IMR-90 (cell line): ENCODE results near the gene TSPYL4. TPM values are rescaled to one million over a fixed set of nuclear protein-coding genes. Genes with fewer than 3 reads are reported as not detected.
A peak's percentile ranks its signal among the peaks of the same experiment; 100 is the strongest.

ENCODE experiments used
- ATAC-seq: fragments of 200-7000 bp; cut with Tn5 transposase; 2 replicates; pipeline ENCODE4 v1.9.1; 2020; ENCODE audit warnings: low read depth, mild to moderate bottlenecking, moderate library complexity
- BruUV-seq: library from RNA; stranded (reverse); fragments of 400-500 nt; replicated peaks from 2 replicates; lab custom pipeline; 2021; lab: Mats Ljungman, UMichigan
- CTCF ChIA-PET: fragments of 300-600 bp; formaldehyde crosslinking; extraction: SDS; loops from one replicate; lab custom pipeline; 2021; ENCODE audit warnings: antibody characterized with exemption; lab: Yijun Ruan, JAX
- POLR2A ChIA-PET: fragments of 300-600 bp; sonication (Branson Sonifier 250); formaldehyde crosslinking; loops from one replicate; lab custom pipeline; 2022; ENCODE audit warnings: antibody characterized with exemption; ENCODE audit not compliant: unreplicated experiment; lab: Charles Lee
- DNase-seq: peaks from one replicate; pipeline ENCODE4 v3.0.0; 2013
- H2AFZ ChIP-seq: replicated peaks from 2 replicates; pipeline ENCODE3; 2013; ENCODE audit warnings: low read length, mild to moderate bottlenecking; ENCODE audit not compliant: poor library complexity
- H2AK5ac ChIP-seq: 2 replicates; pipeline ENCODE4 v1.6.1; 2013; ENCODE audit warnings: low read depth, low read length, inconsistent platforms
- H2AK9ac ChIP-seq: replicated peaks from 2 replicates; pipeline ENCODE3; 2013; ENCODE audit warnings: mild to moderate bottlenecking, low read depth, low read length, moderate library complexity; ENCODE audit not compliant: poor library complexity
- H2BK120ac ChIP-seq: 2 replicates; pipeline ENCODE4 v1.6.1; 2013; ENCODE audit warnings: low read depth, low read length, inconsistent platforms
- H2BK15ac ChIP-seq: 3 replicates; pipeline ENCODE4 v1.6.1; 2013; ENCODE audit warnings: low read depth, low read length, inconsistent platforms
- H2BK20ac ChIP-seq: 2 replicates; pipeline ENCODE4 v1.6.1; 2013; ENCODE audit warnings: low read depth, mild to moderate bottlenecking, inconsistent platforms, low read length, moderate library complexity
- H2BK5ac ChIP-seq: 2 replicates; pipeline ENCODE4 v1.6.1; 2013; ENCODE audit warnings: mild to moderate bottlenecking, low read depth, low read length, inconsistent platforms; ENCODE audit not compliant: poor library complexity, severe bottlenecking
- H3K14ac ChIP-seq: replicated peaks from 2 replicates; pipeline ENCODE4 v1.6.1; 2013; ENCODE audit warnings: low read depth, low read length, inconsistent platforms
- H3K18ac ChIP-seq: 2 replicates; pipeline ENCODE4 v1.6.1; 2013; ENCODE audit warnings: low read depth, low read length, control low read depth
- H3K23ac ChIP-seq: 2 replicates; pipeline ENCODE4 v1.6.1; 2013; ENCODE audit warnings: low read depth, low read length, inconsistent platforms
- H3K27ac ChIP-seq: 2 replicates; pipeline ENCODE4 v1.5.1; 2013; ENCODE audit warnings: mild to moderate bottlenecking, control low read depth, low read length; ENCODE audit not compliant: insufficient read depth
- H3K27me3 ChIP-seq: 2 replicates; pipeline ENCODE4 v1.6.1; 2013; ENCODE audit warnings: low read length; ENCODE audit not compliant: control insufficient read depth, insufficient read depth
- H3K36me3 ChIP-seq: 2 replicates; pipeline ENCODE4 v1.6.1; 2013; ENCODE audit warnings: low read length, mixed read lengths; ENCODE audit not compliant: control insufficient read depth, insufficient read depth
- H3K4ac ChIP-seq: 2 replicates; pipeline ENCODE4 v1.6.1; 2013; ENCODE audit warnings: low read depth, low read length, inconsistent platforms
- H3K4me1 ChIP-seq: 2 replicates; pipeline ENCODE4 v1.6.1; 2013; ENCODE audit warnings: low read length, mixed read lengths; ENCODE audit not compliant: control insufficient read depth, insufficient read depth
- H3K4me2 ChIP-seq: 2 replicates; pipeline ENCODE4 v1.6.1; 2013; ENCODE audit warnings: low read depth, mild to moderate bottlenecking, control low read depth, low read length, moderate library complexity
- H3K4me3 ChIP-seq: 2 replicates; pipeline ENCODE4 v1.5.1; 2013; ENCODE audit warnings: low read depth, mild to moderate bottlenecking, control low read depth, low read length, moderate library complexity; ENCODE audit not compliant: insufficient read depth
- H3K56ac ChIP-seq: 2 replicates; pipeline ENCODE4 v1.6.1; 2013; ENCODE audit warnings: low read length, inconsistent platforms; ENCODE audit not compliant: insufficient read depth; ENCODE audit errors: extremely low read depth
- H3K79me1 ChIP-seq, 2 experiments: 2 replicates each; pipeline ENCODE4 v1.6.1; 2013; ENCODE audit warnings: low read length in 2 of 2, inconsistent platforms in 1 of 2, low read depth in 1 of 2
- H3K9ac ChIP-seq: 2 replicates; pipeline ENCODE4 v1.6.1; 2013; ENCODE audit warnings: low read depth, low read length, control low read depth
- H3K9me1 ChIP-seq: 2 replicates; pipeline ENCODE4 v1.6.1; 2013; ENCODE audit warnings: low read length, inconsistent platforms; ENCODE audit not compliant: insufficient read depth
- H3K9me3 ChIP-seq: 2 replicates; pipeline ENCODE4 v1.6.1; 2013; ENCODE audit warnings: low read length; ENCODE audit not compliant: control insufficient read depth, insufficient read depth
- H4K20me1 ChIP-seq: 2 replicates; pipeline ENCODE4 v1.6.1; 2013; ENCODE audit warnings: low read length, inconsistent platforms; ENCODE audit not compliant: insufficient read depth
- H4K5ac ChIP-seq: 2 replicates; pipeline ENCODE4 v1.6.1; 2013; ENCODE audit warnings: mild to moderate bottlenecking, low read depth, low read length, control low read depth
- H4K8ac ChIP-seq, 2 experiments: 2 replicates each; pipeline ENCODE4 v1.6.1; 2013; ENCODE audit warnings: low read depth in 2 of 2, low read length in 2 of 2, control low read depth in 1 of 2, inconsistent platforms in 1 of 2
- H4K91ac ChIP-seq: 2 replicates; pipeline ENCODE4 v1.6.1; 2013; ENCODE audit warnings: low read depth, low read length, inconsistent platforms; ENCODE audit not compliant: insufficient read depth
- CEBPB ChIP-seq: IDR thresholded peaks from 2 replicates; pipeline ENCODE4 v1.6.1; 2012; ENCODE audit warnings: low read depth, low read length, improper control_type of control experiment
- ELK1 ChIP-seq: fragments of 150-350 bp; IDR thresholded peaks from 2 replicates; pipeline ENCODE4 v1.6.1; 2016; ENCODE audit warnings: low read depth, mild to moderate bottlenecking, low read length, moderate library complexity, borderline replicate concordance
- MAFK ChIP-seq: IDR thresholded peaks from 2 replicates; pipeline ENCODE4 v1.6.1; 2012; ENCODE audit warnings: low read depth, low read length, improper control_type of control experiment
- POLR2A ChIP-seq: IDR thresholded peaks from 2 replicates; pipeline ENCODE4 v1.6.1; 2012; ENCODE audit warnings: mild to moderate bottlenecking, low read depth, low read length
- WGBS, 2 experiments: methylation state at CpG; one replicate each; pipeline versions ENCODE4 v1.1.5 to v1.1.7; 2013; ENCODE audit warnings: missing lambda C conversion rate in 2 of 2; ENCODE audit not compliant: insufficient read length in 1 of 2; ENCODE audit errors: extremely low coverage in 2 of 2; 5-methylcytosine and 5-hydroxymethylcytosine counted together
- dilution Hi-C: fragments of 300-500 bp; cut with HindIII; formaldehyde crosslinking; loops from one replicate; pipeline ENCODE4 v1.14.3; 2018; ENCODE audit warnings: low sequenced_read_pairs; ENCODE audit not compliant: unreplicated experiment
- in situ Hi-C: fragments of 300-500 bp; cut with MboI; formaldehyde crosslinking; loops from 3 replicates; pipeline ENCODE4 v1.14.3; 2019; ENCODE audit warnings: low sequenced_read_pairs, inconsistent platforms, mixed read lengths
- intact Hi-C: fragments of 100-400 bp; cut with micrococcal nuclease; formaldehyde crosslinking; loops from 2 replicates; pipeline ENCODE4 v1.10.0; 2022
- polyA plus RNA-seq, 3 experiments: library from polyadenylated mRNA; depleted of rRNA; stranded (reverse); fragments of >200 nt; gene quantifications; 2 replicates each; pipeline ENCODE4 v1.2.3, GENCODE V29; 2012; ENCODE audit warnings: low replicate concordance in 1 of 3
- total RNA-seq: library from RNA; depleted of rRNA; stranded (reverse); fragments of >200 nt; gene quantifications from 2 replicates; pipeline ENCODE4 v1.2.3, GENCODE V29; 2012; rRNA removed

Gene TSPYL4
- total and polyA plus RNA-seq, 2 of the 4 experiments (the other 2 are of a cell fraction), result 22.0 to 29.9 TPM

DNA sequence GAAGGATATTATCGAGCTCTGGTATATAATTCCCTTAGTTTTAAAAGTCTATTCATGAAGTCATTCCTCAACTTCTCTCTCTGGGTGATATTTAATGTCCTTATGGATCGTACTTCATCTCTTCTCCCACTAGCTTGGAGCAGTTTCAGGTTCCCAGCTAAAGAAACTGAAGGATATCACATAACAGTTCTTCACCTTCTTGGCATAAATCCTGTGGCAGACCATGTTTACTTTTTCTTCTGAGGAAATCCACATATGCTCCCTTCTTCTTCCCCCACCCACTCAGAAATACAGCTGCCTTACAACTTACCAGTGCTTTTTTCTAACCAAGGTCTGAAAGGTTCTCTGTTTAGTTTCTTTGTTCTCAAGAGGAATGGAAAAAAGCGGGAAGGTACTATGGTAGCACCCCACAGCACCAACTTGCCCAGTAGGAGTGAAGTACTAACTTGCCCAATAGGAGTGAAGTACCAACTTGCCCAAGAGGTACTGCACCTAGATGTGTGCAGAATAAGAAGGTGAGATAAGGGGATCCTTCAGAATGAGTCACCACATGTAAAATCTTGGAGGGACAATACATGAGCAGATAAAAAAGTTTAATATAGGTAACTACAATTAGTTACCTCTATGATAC, 53.1 kb downstream of the TSPYL4 start:
- Histone ChIP-seq H3K4ac (no peak overlapping the region), H3K27ac (no peak overlapping the region; the same call in 1 of the 2 replicates), H3K27me3 (no peaks in the 10 kb centered on the region), H2BK20ac (no peak overlapping the region), H4K20me1 (no peaks in the 10 kb centered on the region), H4K91ac (no peak overlapping the region), H3K9ac (no peak overlapping the region), H3K4me1 (peaks cover 4% of the 10 kb centered on the region), H3K79me1 (no peaks in the 10 kb centered on the region), H2AK5ac (no peak overlapping the region), H3K14ac (no peak overlapping the region), H3K4me2 (peak overlapping the region; percentile 85), H3K56ac (no peak overlapping the region), H3K36me3 (no peaks in the 10 kb centered on the region; the same call in 1 of the 2 replicates), H2BK5ac (no peak overlapping the region), H3K23ac (0 out of 2 replicates have a peak overlapping the region, but pooled peaks have one; percentile 40), H2AK9ac (no peak overlapping the region), H4K8ac (no peak overlapping the region), H2AFZ (no peak overlapping the region), H3K9me1 (no peaks in the 10 kb centered on the region; the same call in 1 of the 2 replicates), H2BK15ac (no peak overlapping the region), H3K4me3 (no peak overlapping the region), H3K9me3 (no peaks in the 10 kb centered on the region), H3K18ac (0 out of 2 replicates have a peak overlapping the region, but pooled peaks have one; percentile 82), H4K5ac (no peak overlapping the region; the same call in 1 of the 2 replicates), H2BK120ac (no peak overlapping the region)
- intact Hi-C loops, result loop anchor here (10.0 kb wide), 1 partner anchor 186 kb away; no protein-coding TSS in a partner anchor
- peak; percentile 71 for ATAC-seq
- ChIA-PET CTCF (interaction anchor here (0.5 to 1.3 kb wide), 2 partner anchors 68 to 369 kb away, joined by 4 read pairs; no protein-coding TSS in a partner anchor), POLR2A (no interaction called here)
- no CpG with 5 or more reads among the region's 3 CpGs for WGBS, 2 experiments
- peak; percentile 83 for DNase-seq
- TF ChIP-seq POLR2A, result no peak
- no peak for TF ChIP-seq CEBPB
- TF ChIP-seq ELK1, result no peak
- no peak for TF ChIP-seq MAFK
- in situ Hi-C loops, result no loop called here
- dilution Hi-C loops, result no loop called here
- BruUV-seq, result no TSS peak

Other genes with a start within 250 kb of the TSPYL4 start
- under 0.01 TPM in 2 replicates for gene FRK, start 193.2 kb downstream of the TSPYL4 start, total RNA-seq
- gene FRK, start 193.2 kb downstream of the TSPYL4 start, polyA plus RNA-seq (2012; rRNA removed), result under 0.01 and 0.02 TPM in 2 replicates
- gene NT5DC1, start 153.2 kb downstream of the TSPYL4 start, total RNA-seq, result 7.5 and 11.7 TPM in 2 replicates
- 12.0 and 16.8 TPM in 2 replicates for gene NT5DC1, start 153.2 kb downstream of the TSPYL4 start, polyA plus RNA-seq (2012; rRNA removed)
- not detected in 2 replicates for gene COL10A1, start 127.9 kb downstream of the TSPYL4 start, total RNA-seq
- 0.05 and 0.70 TPM in 2 replicates for gene COL10A1, start 127.9 kb downstream of the TSPYL4 start, polyA plus RNA-seq (2012; rRNA removed)
- 111 and 121 TPM in 2 replicates for gene TSPYL1, start 25.9 kb upstream of the TSPYL4 start, total RNA-seq
- 30.1 and 32.4 TPM in 2 replicates for gene TSPYL1, start 25.9 kb upstream of the TSPYL4 start, polyA plus RNA-seq (2012; rRNA removed)
- gene DSE, start 116.9 kb upstream of the TSPYL4 start, total RNA-seq, result 132 and 154 TPM in 2 replicates
- 43.9 and 48.0 TPM in 2 replicates for gene DSE, start 116.9 kb upstream of the TSPYL4 start, polyA plus RNA-seq (2012; rRNA removed)
- 0.72 and 0.83 TPM in 2 replicates for gene CALHM6, start 207.3 kb upstream of the TSPYL4 start, total RNA-seq
- gene CALHM6, start 207.3 kb upstream of the TSPYL4 start, polyA plus RNA-seq (2012; rRNA removed), result 1.1 and 1.5 TPM in 2 replicates